PC-9 (cell line): Measurements from ENCODE around the gene MYO1F. TPM values are rescaled to one million over a fixed set of nuclear protein-coding genes. Genes with fewer than 3 reads are reported as not detected.

Source experiments
- BruUV-seq: library from RNA; stranded (reverse); fragments of 400-500 nt; replicated peaks from 2 replicates; lab custom pipeline; 2021; lab: Mats Ljungman, UMichigan
- CTCF ChIA-PET: fragments of 300-600 bp; sonication (Branson Sonifier 250); formaldehyde crosslinking; loops from one replicate; lab custom pipeline; 2022; ENCODE audit warnings: antibody characterized with exemption; lab: Charles Lee
- POLR2A ChIA-PET: fragments of 300-600 bp; sonication (Branson Sonifier 250); formaldehyde crosslinking; loops from one replicate; lab custom pipeline; 2022; ENCODE audit warnings: antibody characterized with exemption; ENCODE audit not compliant: unreplicated experiment; lab: Charles Lee
- DNase-seq, 2 experiments: peaks; one replicate each; pipeline versions ENCODE4 v3.0.0 to v3.0.0-alpha.2; 2015 to 2022; ENCODE audit warnings: mixed read lengths in 1 of 2
- H2AFZ ChIP-seq: fragments of 200-600 bp; sonication (generic); 2 replicates; pipeline ENCODE4 v1.8.1; 2017; ENCODE audit warnings: antibody characterized with exemption
- H3F3A ChIP-seq: fragments of 200-600 bp; sonication (generic); 2 replicates; pipeline ENCODE4 v1.8.1; 2017; ENCODE audit warnings: antibody characterized with exemption, mild to moderate bottlenecking, low read depth; ENCODE audit not compliant: insufficient read depth
- H3K27ac ChIP-seq: fragments of 200-600 bp; sonication (generic); 2 replicates; pipeline ENCODE4 v1.6.1; 2016; ENCODE audit warnings: mixed run types
- H3K27me3 ChIP-seq: fragments of 200-600 bp; sonication (generic); 2 replicates; pipeline ENCODE4 v1.6.1; 2016; ENCODE audit warnings: low read depth, mixed run types; ENCODE audit not compliant: insufficient read depth
- H3K36me3 ChIP-seq: fragments of 200-600 bp; sonication (generic); 2 replicates; pipeline ENCODE4 v1.6.1; 2016; ENCODE audit warnings: low read depth, mixed run types
- H3K4me1 ChIP-seq: fragments of 200-600 bp; sonication (generic); replicated peaks from 2 replicates; pipeline ENCODE4 v1.6.1; 2016; ENCODE audit warnings: mixed run types; ENCODE audit not compliant: insufficient read depth
- H3K4me2 ChIP-seq: fragments of 200-600 bp; sonication (generic); 2 replicates; pipeline ENCODE4 v1.6.1; 2017; ENCODE audit warnings: mixed run types
- H3K4me3 ChIP-seq: fragments of 200-600 bp; sonication (generic); 2 replicates; pipeline ENCODE4 v1.6.1; 2016; ENCODE audit warnings: mixed run types
- H3K79me2 ChIP-seq: fragments of 200-600 bp; sonication (generic); 2 replicates; pipeline ENCODE4 v1.6.1; 2017; ENCODE audit warnings: low read depth, mixed run types
- H3K9me2 ChIP-seq: fragments of 200-600 bp; sonication (generic); 2 replicates; pipeline ENCODE4 v1.8.1; 2017; ENCODE audit warnings: mild to moderate bottlenecking; ENCODE audit not compliant: insufficient read depth
- H3K9me3 ChIP-seq: fragments of 200-600 bp; sonication (generic); 2 replicates; pipeline ENCODE4 v1.8.1; 2016; ENCODE audit warnings: low read depth; ENCODE audit not compliant: insufficient read depth
- H4K20me1 ChIP-seq: fragments of 200-600 bp; sonication (generic); 2 replicates; pipeline ENCODE4 v1.8.1; 2017; ENCODE audit not compliant: insufficient read depth
- CTCF ChIP-seq: fragments of 200-600 bp; sonication (generic); conservative IDR thresholded peaks from 2 replicates; pipeline ENCODE4 v1.6.1; 2017; ENCODE audit warnings: mixed run types, antibody characterized with exemption, mild to moderate bottlenecking, moderate library complexity
- EZH2 ChIP-seq: fragments of 200-600 bp; sonication (generic); IDR thresholded peaks from 2 replicates; pipeline ENCODE4 v1.8.0; 2017; ENCODE audit warnings: antibody characterized with exemption, low read depth
- intact Hi-C: fragments of 100-400 bp; cut with micrococcal nuclease; formaldehyde crosslinking; loops from one replicate; pipeline ENCODE4 v1.10.0; 2022; ENCODE audit not compliant: unreplicated experiment
- total RNA-seq: library from RNA; stranded (reverse); gene quantifications from 2 replicates; pipeline ENCODE4 v1.2.3, GENCODE V29; 2021

The MYO1F gene
- total RNA-seq, 1 experiment from 2014 or later, result 1.3 TPM

- Histone ChIP-seq H3F3A (0 out of 2 replicates have a peak, but pooled peaks cover 7% of the 10 kb centered on the region), H3K79me2 (no peaks in the 10 kb centered on the region), H3K36me3 (no peaks in the 10 kb centered on the region), H3K27ac (no peak overlapping the region), H3K27me3 (no peaks in the 10 kb centered on the region), H3K9me3 (no peaks in the 10 kb centered on the region), H3K4me1 (no peaks in the 10 kb centered on the region), H4K20me1 (no peaks in the 10 kb centered on the region), H3K9me2 (no peaks in the 10 kb centered on the region), H3K4me3 (no peak overlapping the region), H2AFZ (no peak overlapping the region), H3K4me2 (no peak overlapping the region)
- ChIA-PET POLR2A (no interaction called here), CTCF (no interaction called here)
- intact Hi-C loops, result no loop called here
- no peak for TF ChIP-seq EZH2
- TF ChIP-seq CTCF, result no peak
- DNase-seq, result no peak
- BruUV-seq, result no TSS peak
Observed at GRCh38 chr19:8552810-8553209, 24.4 kb downstream of the MYO1F start.

- Histone ChIP-seq H4K20me1 (no peaks in the 10 kb centered on the region), H3K36me3 (no peaks in the 10 kb centered on the region), H3K4me1 (no peaks in the 10 kb centered on the region), H3K27ac (no peak overlapping the region), H3K9me3 (no peaks in the 10 kb centered on the region), H3K4me2 (no peak overlapping the region), H3K9me2 (no peaks in the 10 kb centered on the region), H3K79me2 (no peaks in the 10 kb centered on the region), H3K4me3 (no peak overlapping the region), H3F3A (0 out of 2 replicates have a peak, but pooled peaks cover 5% of the 10 kb centered on the region), H3K27me3 (no peaks in the 10 kb centered on the region), H2AFZ (no peak overlapping the region)
- TF ChIP-seq EZH2, result no peak
- no peak for TF ChIP-seq CTCF
- ChIA-PET CTCF (no interaction called here), POLR2A (no interaction called here)
- intact Hi-C loops, result no loop called here
- DNase-seq, result no peak
- no TSS peak for BruUV-seq
Observed at GRCh38 chr19:8550070-8550469, 27.2 kb downstream of the MYO1F start.

GRCh38 chr19:8545743-8546142, 31.5 kb downstream of the MYO1F start:
- Histone ChIP-seq H3K27me3 (no peaks in the 10 kb centered on the region), H3F3A (0 out of 2 replicates have a peak, but pooled peaks cover 5% of the 10 kb centered on the region), H3K36me3 (no peaks in the 10 kb centered on the region), H2AFZ (no peak overlapping the region), H3K4me2 (no peak overlapping the region), H3K9me3 (no peaks in the 10 kb centered on the region), H3K79me2 (no peaks in the 10 kb centered on the region), H3K4me3 (no peak overlapping the region), H3K4me1 (no peaks in the 10 kb centered on the region), H4K20me1 (no peaks in the 10 kb centered on the region), H3K9me2 (no peaks in the 10 kb centered on the region), H3K27ac (no peak overlapping the region)
- no peak for TF ChIP-seq EZH2
- TF ChIP-seq CTCF, result no peak
- CTCF ChIA-PET, result no interaction called here
- intact Hi-C loops, result no loop called here
- no TSS peak for BruUV-seq
- POLR2A ChIA-PET, result interaction anchor here (0.6 kb wide), 1 partner anchor 282 kb away, joined by 4 read pairs; no protein-coding TSS in a partner anchor
- no peak for DNase-seq
